Prostate gland (tissue), 2 donors: ENCODE data around the gene ITLN1. TPM values are rescaled to one million over a fixed set of nuclear protein-coding genes. Genes with fewer than 3 reads are reported as not detected.

Experiments used
- DNase-seq: peaks from one replicate; pipeline ENCODE4 v3.0.0-alpha.2; 2019; ENCODE audit warnings: low spot score
- H3K27ac ChIP-seq, 2 donors: fragments of 200-600 bp; sonication (generic); 2 replicates each; pipeline ENCODE4 v1.5.1; 2017 to 2019
- H3K27me3 ChIP-seq: fragments of 200-600 bp; sonication (generic); replicated peaks from 2 replicates; pipeline ENCODE4 v1.5.1; 2019; ENCODE audit not compliant: insufficient read depth
- H3K36me3 ChIP-seq, 2 donors: fragments of 200-600 bp; sonication (generic); 1 replicate in 1 of 2; 2 replicates in 1 of 2; pipeline versions ENCODE4 v1.5.1 to v1.8.1; 2017 to 2019
- H3K4me1 ChIP-seq: fragments of 200-600 bp; sonication (generic); replicated peaks from 2 replicates; pipeline ENCODE4 v1.5.1; 2019
- H3K4me3 ChIP-seq, 2 donors: fragments of 200-600 bp; sonication (generic); 2 replicates each; pipeline ENCODE4 v1.5.1; 2017 to 2019
- H3K9me3 ChIP-seq: fragments of 200-600 bp; sonication (generic); 2 replicates; pipeline ENCODE4 v1.5.1; 2017
- CTCF ChIP-seq, 4 experiments: fragments of 200-600 bp in 2 of 4; fragments of 450-650 bp in 2 of 4; sonication (generic) in 2 of 4; IDR thresholded peaks; 1 replicate in 3 of 4; 2 replicates in 1 of 4; pipeline ENCODE4 v1.5.1; 2016 to 2019; ENCODE audit warnings: antibody characterized with exemption in 4 of 4, mild to moderate bottlenecking in 2 of 4, moderate library complexity in 2 of 4
- POLR2A ChIP-seq: fragments of 450-650 bp; IDR thresholded peaks from one replicate; pipeline ENCODE4 v1.6.1; 2016; ENCODE audit warnings: antibody characterized with exemption, mild to moderate bottlenecking
- POLR2AphosphoS5 ChIP-seq: sonication (generic); formaldehyde crosslinking; IDR thresholded peaks from one replicate; pipeline ENCODE4 v1.6.1; 2017; ENCODE audit warnings: antibody characterized with exemption
- WGBS: methylation state at CpG from one replicate; pipeline ENCODE4 v1.1.5; 2018; 5-methylcytosine and 5-hydroxymethylcytosine counted together
- intact Hi-C: fragments of 100-400 bp; cut with DNase I; formaldehyde crosslinking; loops from one replicate; pipeline ENCODE4 v1.14.2; 2022
- total RNA-seq, 2 donors: library from RNA; depleted of rRNA; stranded (reverse); fragments of >200 nt; gene quantifications; one replicate each; pipeline ENCODE4 v1.1.0, GENCODE V29; 2016

The ITLN1 gene
- total RNA-seq, 2 donors from 2014 or later, result 0.96 to 7.0 TPM

GRCh38 chr1:160826546-160826945 is 58.4 kb downstream of the ITLN1 start:
- Histone ChIP-seq H3K36me3 (no peaks in the 10 kb centered on the region), H3K27me3 (no peaks in the 10 kb centered on the region), H3K9me3 (no peaks in the 10 kb centered on the region), H3K4me1 (no peaks in the 10 kb centered on the region), H3K27ac (no peak overlapping the region), H3K4me3 (no peak overlapping the region)
- no peak for TF ChIP-seq POLR2A
- no peak for TF ChIP-seq POLR2AphosphoS5
- TF ChIP-seq CTCF (IDR thresholded peaks at IDR 0.05), result no peak
- 100% methylated on average over 1 of the region's 1 CpG for WGBS
- DNase-seq, result no peak
- intact Hi-C loops, result no loop called here

Other genes starting within 250 kb of the ITLN1 start
- gene SLAMF1, start 238.1 kb downstream of the ITLN1 start, total RNA-seq, result under 1 TPM; 0.17 to 0.36 TPM
- 1 to 10 TPM; 3.0 to 4.7 TPM for gene CD48, start 173.4 kb downstream of the ITLN1 start, total RNA-seq
- gene SLAMF7, start 145.9 kb downstream of the ITLN1 start, total RNA-seq, result under 1 TPM; 0.14 to 0.51 TPM
- gene LY9, start 89.0 kb downstream of the ITLN1 start, total RNA-seq, result 1 to 10 TPM in 1 of 2 donors, under 1 TPM in 1; 0.46 to 1.7 TPM
- 1 to 10 TPM in 1 of 2 donors, under 1 TPM in 1; 0.55 to 1.1 TPM for gene CD244, start 22.3 kb downstream of the ITLN1 start, total RNA-seq
- 1 to 10 TPM in 1 of 2 donors, under 1 TPM in 1; 0.82 to 2.4 TPM for gene ITLN2, start 69.6 kb upstream of the ITLN1 start, total RNA-seq
- gene F11R, start 136.0 kb upstream of the ITLN1 start, total RNA-seq, result 100 to 1,000 TPM in 1 of 2 donors, 10 to 100 TPM in 1; 43.6 to 104 TPM
- gene TSTD1, start 153.8 kb upstream of the ITLN1 start, total RNA-seq, result 100 to 1,000 TPM; 137 to 648 TPM
- gene USF1, start 160.8 kb upstream of the ITLN1 start, total RNA-seq, result 10 to 100 TPM; 46.3 to 65.8 TPM
- 1 to 10 TPM; 3.2 to 5.3 TPM for gene ARHGAP30, start 184.7 kb upstream of the ITLN1 start, total RNA-seq
- 10 to 100 TPM in 1 of 2 donors, 1 to 10 TPM in 1; 9.6 to 18.6 TPM for gene NECTIN4, start 204.4 kb upstream of the ITLN1 start, total RNA-seq
- gene KLHDC9, start 213.2 kb upstream of the ITLN1 start, total RNA-seq, result 10 to 100 TPM; 24.8 to 33.3 TPM
- gene PFDN2, start 232.9 kb upstream of the ITLN1 start, total RNA-seq, result 10 to 100 TPM; 33.6 to 36.0 TPM
- gene NIT1, start 232.9 kb upstream of the ITLN1 start, total RNA-seq, result 10 to 100 TPM; 31.1 to 51.7 TPM
- 10 to 100 TPM; 30.1 to 41.5 TPM for gene DEDD, start 247.5 kb upstream of the ITLN1 start, total RNA-seq